Activated T-cell treated with anti-CD3 and anti-CD28 coated beads, Interleukin-2, amount 50 U/mL, for 48 hours (primary cell): ENCODE results near the gene MYL12A.
"Not testable (repeated sequence)": the region's sequence is repeated elsewhere in the genome, so short reads cannot be mapped to it uniquely, and the experiment has no call there.

Experiments used
- DNase-seq, 2 experiments: peaks; one replicate each; pipeline ENCODE4 v3.0.0-alpha.2; 2020

The MYL12A gene

GRCh38 chr18:3256693-3257626 is 9.4 kb downstream of the MYL12A start:
- DNase-seq: no peak

- no peak for DNase-seq
These were observed 10.1 kb downstream of the MYL12A start for GRCh38 chr18:3257627-3258120.

- no peak for DNase-seq
These were observed 13.4 kb downstream of the MYL12A start for GRCh38 chr18:3260995-3261372.

DNA sequence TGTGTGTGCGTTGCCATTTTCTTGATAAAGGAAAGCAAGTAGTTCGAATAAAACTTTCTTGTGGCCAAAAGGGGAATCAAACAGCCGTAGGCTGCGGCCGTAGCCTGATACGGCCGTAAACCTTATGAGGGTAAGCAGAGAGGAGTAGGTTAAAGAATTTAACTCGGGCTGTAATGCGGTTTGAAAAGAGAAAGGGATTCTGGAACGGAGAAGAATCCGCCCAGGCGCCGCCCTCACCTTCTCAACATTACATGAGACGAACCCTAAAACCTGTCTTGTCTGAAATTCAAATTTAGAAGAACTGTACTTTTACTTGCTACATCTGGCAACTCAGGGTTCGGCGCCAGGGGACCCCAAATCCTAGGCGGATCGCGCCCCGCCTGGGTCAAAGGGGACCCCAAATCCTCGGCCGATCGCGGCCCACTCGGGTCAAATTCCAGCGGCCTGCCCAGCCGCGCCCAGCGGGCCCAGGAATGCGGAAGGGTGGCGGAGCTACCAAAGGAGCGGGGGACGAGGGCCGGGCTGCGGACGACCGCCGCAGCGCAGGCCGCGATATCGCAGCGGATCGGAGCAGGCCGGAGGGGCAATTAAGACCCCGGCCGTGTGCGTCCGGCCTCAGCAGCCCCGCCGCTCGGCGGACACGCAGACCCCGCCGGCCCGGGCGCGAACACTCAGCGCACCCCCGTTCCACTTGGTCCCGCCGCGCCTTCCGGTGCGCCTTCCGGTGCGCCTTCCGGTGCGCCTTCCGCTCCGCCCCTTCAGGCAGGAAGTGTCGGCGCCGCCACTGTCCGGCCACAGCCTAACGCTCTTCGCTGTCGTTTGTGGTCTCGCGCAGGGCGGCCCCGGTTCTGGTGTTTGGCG is 14.0 kb downstream of the MYL12A start, which contains the start of gene MYL12B:
MYL12B (plus strand) TSS at position 761 of the 861 bp plus-strand sequence. CDS start 10,766 bp downstream, outside the sequence.
- DNase-seq: peak; percentile 85 to 86

GRCh38 chr18:3262234-3263131 is 14.9 kb downstream of the MYL12A start:
- peak in 1 of 2 experiments; percentile 52 for DNase-seq

DNA sequence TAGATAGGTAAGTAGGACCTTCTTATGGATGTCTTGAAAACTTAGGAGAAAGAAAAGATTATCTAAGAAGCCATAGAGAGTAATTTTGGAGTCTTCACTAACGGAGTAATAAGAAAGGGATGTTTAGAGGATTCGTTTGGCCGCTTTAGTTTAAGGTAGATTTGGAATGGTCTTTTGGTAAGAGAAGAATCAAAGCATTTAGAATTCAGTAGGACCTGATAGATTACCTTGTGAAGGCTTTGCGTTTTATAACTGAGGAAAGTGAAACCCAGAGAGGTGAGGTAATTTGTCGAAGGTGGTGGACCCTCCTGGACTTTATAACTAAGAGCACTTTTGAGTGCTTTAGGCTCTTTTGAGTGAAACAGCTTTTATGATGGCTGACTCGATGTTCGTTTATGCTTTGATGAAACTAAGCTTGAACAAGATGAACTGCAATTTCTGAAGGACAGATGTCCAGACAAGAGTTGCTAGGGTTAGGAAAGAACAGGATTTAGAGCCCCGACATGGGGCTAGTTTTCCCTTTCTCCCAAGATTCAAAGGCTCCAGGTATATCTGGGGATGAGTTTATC is 15.6 kb downstream of the MYL12A start:
- DNase-seq: no peak

DNA sequence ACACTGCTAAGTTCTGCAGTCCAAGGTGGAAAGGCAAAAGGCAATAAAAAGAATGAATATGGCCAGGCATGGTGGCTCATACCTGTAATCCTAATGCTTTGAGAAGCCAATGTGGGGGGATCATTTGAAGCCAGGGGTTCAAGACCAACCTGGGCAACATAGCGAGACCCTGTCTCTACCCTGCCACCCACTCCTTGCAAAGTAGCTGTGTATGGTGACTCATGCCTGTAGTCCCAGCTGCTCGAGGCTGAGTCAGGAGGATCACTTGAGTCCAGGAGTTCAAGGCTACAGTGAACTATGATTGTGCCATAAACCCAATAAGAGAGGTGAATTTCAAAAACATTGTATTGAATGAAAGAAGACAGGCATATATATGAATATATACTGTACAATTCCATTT is 16.8 kb downstream of the MYL12A start:
- DNase-seq: peak in 1 of 2 experiments; percentile 31

GRCh38 chr18:3265564-3266033 is 18.0 kb downstream of the MYL12A start:
- no peak for DNase-seq

DNA sequence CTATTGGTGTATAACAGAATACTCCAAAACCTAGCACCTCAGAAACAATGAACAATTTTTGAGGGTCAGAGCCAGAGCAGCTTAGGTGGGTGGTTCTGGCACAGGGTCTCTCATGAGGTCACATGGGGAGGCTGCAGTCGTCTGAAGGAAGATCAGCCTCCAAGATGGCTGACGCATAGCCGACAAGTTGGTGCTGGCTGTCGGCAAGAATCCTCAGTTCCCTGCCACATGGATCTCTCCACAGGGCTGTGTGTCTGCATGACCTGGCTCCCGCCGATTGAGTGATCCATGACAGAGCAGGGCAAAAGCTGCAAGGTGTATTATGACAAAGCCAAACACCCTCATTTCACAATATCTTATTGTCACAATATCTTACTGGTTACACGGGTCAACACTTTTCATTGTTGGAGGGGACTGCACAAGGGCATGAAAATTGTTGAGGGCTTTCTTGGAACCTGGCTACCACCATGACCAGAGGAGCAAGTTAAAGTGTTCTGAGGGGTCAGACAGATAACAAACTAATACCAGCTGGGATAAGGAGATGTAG is 18.5 kb downstream of the MYL12A start:
- no peak for DNase-seq

- no peak for DNase-seq
These were observed 20.7 kb downstream of the MYL12A start for GRCh38 chr18:3268306-3268705.

DNA sequence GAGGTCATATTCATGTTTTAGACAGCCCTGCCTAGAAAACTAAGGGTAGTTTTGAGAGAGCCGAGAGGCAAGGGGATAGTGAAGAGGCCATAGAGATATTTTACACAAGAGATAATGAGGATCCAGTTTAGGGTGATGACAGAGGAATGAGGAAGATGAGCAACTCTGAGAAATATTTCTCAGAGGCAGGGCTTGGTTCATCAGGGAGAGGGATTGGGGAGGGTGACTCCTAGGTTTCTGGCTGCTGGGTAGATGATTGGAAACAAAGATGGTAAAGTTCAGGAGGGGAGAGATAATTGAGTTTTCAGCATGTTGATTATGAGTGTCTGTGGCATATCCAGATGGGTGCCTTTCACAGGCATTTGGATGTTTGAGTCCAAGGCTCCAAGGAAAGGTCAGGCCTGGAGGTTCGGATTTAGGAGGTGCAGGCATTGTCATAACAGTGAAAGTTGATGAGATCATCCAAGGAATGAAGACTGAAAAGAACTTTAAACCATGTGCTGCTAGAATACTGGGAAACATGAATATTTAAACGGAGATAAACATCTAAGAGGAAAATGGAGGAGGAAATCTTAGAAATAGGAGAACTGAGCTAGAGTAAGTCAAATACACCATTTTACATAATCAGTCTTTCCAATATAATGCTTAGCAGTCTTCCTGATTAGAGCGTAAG is 21.8 kb downstream of the MYL12A start:
- no peak for DNase-seq

- DNase-seq: no peak
These were observed 22.3 kb downstream of the MYL12A start for GRCh38 chr18:3269914-3270299.

DNA sequence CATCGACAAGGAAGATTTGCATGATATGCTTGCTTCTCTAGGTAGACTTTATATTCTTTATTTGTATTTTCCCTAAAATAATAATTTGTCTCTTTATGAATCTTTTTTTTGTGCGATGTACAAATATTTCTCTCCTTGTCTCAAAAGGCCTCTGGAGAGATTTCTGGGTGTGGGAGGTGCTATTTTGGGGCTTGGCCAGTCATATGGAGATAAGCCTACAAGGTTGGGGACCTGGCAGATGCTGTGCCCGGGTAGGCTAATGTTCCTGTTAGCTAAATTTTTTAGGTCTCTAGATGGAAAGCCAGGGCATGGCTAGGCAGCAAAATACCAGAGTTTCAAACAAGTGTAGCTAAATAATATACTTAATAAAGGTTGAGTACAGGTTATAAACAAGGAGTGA is 25.4 kb downstream of the MYL12A start:
- DNase-seq: no peak

- DNase-seq: not testable (repeated sequence)
These were observed 30.1 kb downstream of the MYL12A start for GRCh38 chr18:3277643-3278213.

GRCh38 chr18:3279201-3280185 is 31.9 kb downstream of the MYL12A start:
- DNase-seq: no peak

- DNase-seq: no peak
These were observed 34.1 kb downstream of the MYL12A start for GRCh38 chr18:3281456-3282400.

GRCh38 chr18:3283253-3283863 is 35.8 kb downstream of the MYL12A start:
- DNase-seq: no peak

GRCh38 chr18:3283908-3284307 is 36.3 kb downstream of the MYL12A start:
- no peak for DNase-seq
